Endothelial cell of umbilical vein (primary cell): ENCODE measurements around the gene LARGE1.

Source experiments
- CTCF ChIP-seq, 2 donors: IDR thresholded peaks; 1 replicate in 1 of 2; 2 replicates in 1 of 2; pipeline ENCODE4 v1.5.1; 2011; ENCODE audit warnings: low read length in 2 of 2, mild to moderate bottlenecking in 2 of 2, moderate library complexity in 2 of 2, control low read depth in 1 of 2, inconsistent platforms in 1 of 2, low read depth in 1 of 2; ENCODE audit not compliant: insufficient read depth in 1 of 2; ENCODE audit errors: extremely low read depth in 1 of 2
- EZH2 ChIP-seq: IDR thresholded peaks from 2 replicates; pipeline ENCODE4 v1.6.1; 2012; ENCODE audit warnings: borderline replicate concordance, low read depth, mild to moderate bottlenecking, moderate library complexity, low read length, inconsistent platforms; ENCODE audit not compliant: severe bottlenecking
- FOS ChIP-seq: IDR thresholded peaks from 2 replicates; pipeline ENCODE4 v1.6.1; 2011; ENCODE audit warnings: mild to moderate bottlenecking, low read length, moderate library complexity, borderline replicate concordance; ENCODE audit not compliant: insufficient read depth
- GATA2 ChIP-seq: IDR thresholded peaks from 2 replicates; pipeline ENCODE4 v1.7.0; 2011; ENCODE audit warnings: low read depth, mild to moderate bottlenecking, moderate library complexity, mixed read lengths, low read length; ENCODE audit not compliant: insufficient read length, insufficient read depth
- JUN ChIP-seq: IDR thresholded peaks from 2 replicates; pipeline ENCODE4 v1.6.1; 2011; ENCODE audit warnings: borderline replicate concordance, low read depth; ENCODE audit not compliant: insufficient read length, insufficient read depth
- MAX ChIP-seq: IDR thresholded peaks from 2 replicates; pipeline ENCODE4 v1.6.1; 2011; ENCODE audit not compliant: insufficient read depth, insufficient read length
- MYC ChIP-seq: IDR thresholded peaks from one replicate; pipeline ENCODE4 v1.6.1; 2011; ENCODE audit warnings: mild to moderate bottlenecking, low read depth, low read length
- POLR2A ChIP-seq: IDR thresholded peaks from 2 replicates; pipeline ENCODE4 v1.6.1; 2012; ENCODE audit warnings: low read depth, mild to moderate bottlenecking, control low read depth, low read length
- POLR2AphosphoS5 ChIP-seq: IDR thresholded peaks from 2 replicates; pipeline ENCODE4 v1.6.1; 2012; ENCODE audit warnings: low read depth, mild to moderate bottlenecking, control low read depth, low read length, moderate library complexity; ENCODE audit not compliant: insufficient read depth

GRCh38 chr22:33248948-33249347, 671.3 kb downstream of the LARGE1 start:
- TF ChIP-seq CTCF (IDR thresholded peaks at IDR 0.05; ENCODE audit: extremely low read depth in 1 of 2, insufficient read depth in 1 of 2, low read depth in 1 of 2, low read length in 2 of 2) (no peak), MAX (no peak), POLR2A (no peak), POLR2AphosphoS5 (no peak), FOS (no peak), EZH2 (no peak), MYC (no peak), GATA2 (no peak), JUN (no peak)
